COLO668 (cell line): Measurements from ENCODE around the gene USB1.

Experiments
- DNase-seq: peaks from one replicate; lab custom pipeline; 2025; ENCODE audit not compliant: unreplicated experiment; lab: John Stamatoyannopoulos, UW

The USB1 gene, protein sequence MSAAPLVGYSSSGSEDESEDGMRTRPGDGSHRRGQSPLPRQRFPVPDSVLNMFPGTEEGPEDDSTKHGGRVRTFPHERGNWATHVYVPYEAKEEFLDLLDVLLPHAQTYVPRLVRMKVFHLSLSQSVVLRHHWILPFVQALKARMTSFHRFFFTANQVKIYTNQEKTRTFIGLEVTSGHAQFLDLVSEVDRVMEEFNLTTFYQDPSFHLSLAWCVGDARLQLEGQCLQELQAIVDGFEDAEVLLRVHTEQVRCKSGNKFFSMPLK

GRCh38 chr16:58000706-58001676 is at the start of gene USB1:
Gene USB1, plus strand, starts transcription at chr16:58001407. Its CDS starts 77 bp downstream, at chr16:58001484.
- peak; percentile 89 for DNase-seq

GRCh38 chr16:57952909-57953308 is 48.3 kb upstream of the USB1 start:
- DNase-seq = no peak

DNA sequence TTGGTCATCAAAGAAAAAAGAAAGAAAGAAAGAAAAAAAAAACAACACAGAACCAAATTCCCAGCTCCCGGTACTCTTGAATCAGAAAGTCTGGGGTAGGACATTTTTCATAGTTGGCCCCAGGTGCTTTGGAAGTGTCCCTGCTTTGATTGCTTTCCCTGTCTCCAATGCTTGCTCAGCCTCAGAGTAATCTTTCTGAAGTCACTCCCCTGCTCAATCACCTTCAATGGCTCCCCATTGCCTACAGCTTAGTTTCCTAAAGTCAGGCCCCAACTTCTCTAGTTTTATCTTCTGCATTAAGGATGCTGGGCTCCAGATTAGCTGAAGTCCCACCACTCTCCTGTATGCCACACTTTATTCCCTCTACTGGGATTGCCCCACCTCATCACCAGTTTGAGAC is 47.4 kb upstream of the USB1 start:
- DNase-seq = no peak

DNA sequence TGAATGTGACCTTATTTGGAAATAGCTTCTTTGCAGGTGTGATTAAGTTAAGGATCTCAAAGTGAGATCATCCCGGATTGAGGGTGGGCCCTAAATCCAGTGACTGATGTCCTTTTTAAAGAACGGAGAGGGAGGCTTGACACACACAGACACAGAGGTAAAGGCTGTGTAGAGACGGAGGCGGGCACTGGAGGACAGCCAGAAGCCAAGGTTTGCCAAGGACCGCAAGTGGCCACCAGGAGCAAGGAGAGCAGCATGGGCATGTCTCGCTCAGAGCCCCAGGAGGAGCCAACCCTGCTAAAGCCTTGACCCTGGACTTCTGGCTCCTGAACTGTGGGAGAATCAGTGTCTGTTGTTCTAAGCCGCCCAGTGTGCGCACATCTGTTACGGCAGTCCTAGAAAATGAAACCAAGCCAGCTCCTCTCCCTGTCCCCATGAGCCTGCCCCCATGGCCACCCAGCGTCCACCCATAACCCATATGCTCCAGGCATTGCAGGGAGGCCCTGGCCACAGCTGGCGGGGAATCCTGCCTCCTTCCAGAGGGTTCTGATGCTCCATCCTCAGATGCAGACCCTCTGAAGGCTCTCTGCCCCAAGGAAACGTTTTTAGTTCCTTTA is 45.5 kb upstream of the USB1 start:
- DNase-seq = no peak

GRCh38 chr16:57956270-57956808 is 44.9 kb upstream of the USB1 start:
- DNase-seq = no peak

- no peak for DNase-seq
These were observed 44.1 kb upstream of the USB1 start for GRCh38 chr16:57956924-57957672.

DNA sequence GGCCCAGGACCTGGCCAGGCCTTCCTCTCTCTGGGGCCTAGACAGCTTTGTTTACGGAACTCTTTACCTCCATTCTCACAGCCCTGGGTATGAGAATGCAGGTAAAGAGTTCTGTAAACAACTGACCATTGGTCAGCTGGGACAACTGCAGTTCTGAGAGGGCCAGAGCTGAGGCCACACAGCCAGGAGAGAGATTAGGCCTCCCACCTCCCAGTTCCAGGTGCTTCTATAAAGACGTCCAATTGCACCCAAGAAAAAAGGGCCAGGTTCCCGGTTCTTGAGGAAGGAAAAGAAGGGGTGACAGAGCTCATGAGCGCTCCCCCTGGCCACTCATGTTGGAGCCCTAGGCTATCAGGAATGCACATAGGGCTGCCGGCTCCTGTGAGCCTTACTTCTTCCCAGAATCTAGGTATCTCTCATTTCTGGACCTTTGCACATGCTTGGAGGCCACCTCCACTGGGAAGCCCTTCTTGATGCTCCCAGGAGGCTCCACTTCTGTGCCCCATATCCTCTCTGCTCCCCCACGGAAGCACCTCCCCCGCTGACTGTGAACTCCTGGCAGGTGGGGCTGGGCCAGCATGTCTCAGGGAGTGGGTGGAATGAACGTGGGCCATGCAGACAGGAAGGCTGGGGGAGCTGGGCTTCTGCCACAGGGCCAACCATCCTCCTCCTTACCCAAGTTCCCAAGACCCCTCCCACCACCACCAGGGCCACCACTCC is 43.4 kb upstream of the USB1 start:
- DNase-seq = no peak

DNA sequence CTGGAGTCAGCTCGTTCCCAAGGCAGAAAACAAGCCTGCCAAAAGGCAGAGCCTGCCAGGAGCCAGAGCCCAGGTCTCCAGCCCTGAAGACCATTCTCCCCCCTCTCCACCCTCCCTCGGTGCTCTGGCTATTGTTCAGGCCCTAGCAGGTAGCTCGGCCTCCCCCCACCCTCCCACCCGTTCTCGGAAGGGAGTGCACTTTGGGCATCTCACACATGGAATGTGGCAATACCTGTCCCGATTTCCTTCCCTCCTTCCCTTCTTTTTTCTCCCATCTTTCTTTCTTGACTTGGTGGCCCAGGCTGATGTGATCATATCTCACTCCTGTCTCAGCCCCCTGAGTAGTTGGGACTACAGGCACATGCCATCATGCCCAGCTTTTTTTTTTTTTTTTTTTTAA is 42.7 kb upstream of the USB1 start:
- DNase-seq = no peak

GRCh38 chr16:57959121-57959520 is 42.1 kb upstream of the USB1 start:
- DNase-seq = no peak

- no peak for DNase-seq
These were observed 41.4 kb upstream of the USB1 start for GRCh38 chr16:57959804-57960203.

DNA sequence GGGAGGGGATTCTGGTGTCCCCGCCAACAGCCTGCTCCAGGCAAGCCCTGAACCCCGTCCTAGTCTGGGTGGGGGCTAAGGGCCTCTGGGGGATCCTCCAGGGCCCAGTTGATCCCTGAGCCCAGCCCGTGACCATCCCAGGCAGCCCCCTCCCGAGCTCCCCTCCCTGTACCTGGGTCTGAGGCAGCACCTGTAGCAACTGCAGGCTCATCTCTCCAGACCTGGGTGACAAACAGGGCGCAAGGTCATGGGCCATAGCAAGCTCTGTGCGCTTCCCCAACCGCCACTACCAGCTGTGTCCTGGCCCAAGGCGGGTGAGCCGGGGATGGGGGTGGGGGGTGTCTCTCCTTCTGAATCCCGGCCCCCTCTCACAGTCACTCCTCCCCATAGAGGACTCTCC is 40.9 kb upstream of the USB1 start:
- no peak for DNase-seq

DNA sequence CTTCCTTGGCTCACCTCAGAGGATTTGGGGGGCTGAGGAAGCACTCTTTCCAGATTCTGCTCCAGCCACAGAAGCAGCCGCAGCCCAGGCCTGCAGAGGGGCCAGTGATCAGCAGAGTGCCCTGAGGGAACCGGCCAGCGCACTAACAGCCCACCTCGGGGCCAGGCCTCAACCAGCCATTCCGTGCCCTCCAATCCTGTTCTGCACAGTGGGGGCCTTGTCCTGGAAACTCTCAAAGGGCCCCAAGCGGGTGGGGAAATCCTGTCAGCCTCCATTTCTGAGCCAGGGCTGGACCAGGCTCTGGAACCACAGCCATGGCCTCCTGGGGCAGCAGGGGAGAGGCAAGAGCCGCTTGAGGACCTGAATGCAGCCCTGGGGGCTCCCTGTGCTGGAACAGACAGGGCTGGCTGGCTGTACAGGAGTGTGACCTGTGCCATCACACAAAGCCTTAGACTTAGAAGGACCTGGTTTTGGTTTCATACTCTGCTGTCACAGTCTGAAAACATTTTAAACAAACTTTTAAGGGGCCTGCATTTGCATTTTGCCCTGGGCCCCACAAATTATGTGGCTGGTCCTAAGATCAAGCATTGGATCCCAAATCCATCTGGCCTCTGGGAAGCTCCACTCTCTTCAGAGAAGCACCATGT is 40.3 kb upstream of the USB1 start:
- DNase-seq = no peak

DNA sequence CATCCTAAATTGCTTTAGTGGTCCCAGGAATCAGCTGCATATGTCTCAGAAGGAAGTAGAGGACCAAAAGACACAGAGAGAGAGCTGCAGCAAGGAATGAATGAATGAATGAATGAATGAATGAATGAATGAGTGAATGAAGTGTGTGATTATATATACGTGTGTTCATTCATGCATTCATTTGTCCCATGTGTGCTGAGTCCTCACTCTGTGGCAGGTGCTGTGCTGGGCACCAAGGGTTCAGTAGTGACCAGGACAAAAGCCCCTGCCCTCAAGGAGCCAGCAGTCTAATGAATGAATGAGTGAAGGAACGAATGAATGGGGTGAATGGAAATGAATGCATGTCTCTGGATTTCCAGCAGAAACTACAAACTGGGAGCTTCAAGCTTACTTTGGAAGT is 39.7 kb upstream of the USB1 start:
- DNase-seq = no peak

DNA sequence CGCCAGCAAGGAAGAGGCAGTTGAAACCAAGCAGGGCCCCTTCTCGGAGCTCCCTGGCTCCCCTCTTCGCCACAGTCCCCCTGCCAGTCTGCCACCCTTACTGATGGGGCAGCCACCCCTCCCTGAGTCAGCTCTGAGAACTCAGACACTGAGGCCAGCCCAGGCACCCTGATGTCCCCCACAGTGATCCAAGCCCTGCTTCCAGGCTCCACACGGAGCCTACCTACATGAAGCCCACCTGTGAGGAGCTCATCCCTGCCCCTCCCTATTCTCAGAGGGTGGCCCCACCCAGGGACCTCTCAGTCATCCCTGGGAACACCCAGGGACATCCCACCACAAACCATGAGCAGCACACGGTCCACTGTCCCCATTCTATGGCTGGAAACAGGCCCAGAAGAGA is 39.2 kb upstream of the USB1 start:
- DNase-seq = no peak

- no peak for DNase-seq
These were observed 38.5 kb upstream of the USB1 start for GRCh38 chr16:57962756-57963155.

GRCh38 chr16:57964157-57964700 is 37.0 kb upstream of the USB1 start:
- DNase-seq = no peak

- no peak for DNase-seq
These were observed 34.9 kb upstream of the USB1 start for GRCh38 chr16:57966204-57966771.

DNA sequence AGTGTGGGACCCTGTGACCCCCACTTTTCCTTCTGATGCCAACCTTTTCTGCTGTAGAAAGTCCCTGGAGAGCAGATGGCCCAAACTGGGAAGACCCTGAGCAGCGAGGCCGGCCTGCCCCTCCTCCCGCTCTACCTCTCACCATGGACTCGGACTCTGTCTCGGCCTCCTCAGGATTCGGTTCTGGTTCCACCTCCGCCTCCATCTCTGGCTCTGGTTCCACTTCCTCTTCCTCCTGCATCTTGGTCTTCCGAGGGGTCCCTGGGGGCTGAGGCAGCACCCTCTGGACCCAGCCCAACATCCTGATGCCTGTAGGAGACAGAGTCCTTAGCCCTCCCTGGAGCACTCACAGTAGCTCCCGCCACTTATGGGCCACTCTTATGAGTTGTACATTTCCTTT is 34.2 kb upstream of the USB1 start:
- no peak for DNase-seq

DNA sequence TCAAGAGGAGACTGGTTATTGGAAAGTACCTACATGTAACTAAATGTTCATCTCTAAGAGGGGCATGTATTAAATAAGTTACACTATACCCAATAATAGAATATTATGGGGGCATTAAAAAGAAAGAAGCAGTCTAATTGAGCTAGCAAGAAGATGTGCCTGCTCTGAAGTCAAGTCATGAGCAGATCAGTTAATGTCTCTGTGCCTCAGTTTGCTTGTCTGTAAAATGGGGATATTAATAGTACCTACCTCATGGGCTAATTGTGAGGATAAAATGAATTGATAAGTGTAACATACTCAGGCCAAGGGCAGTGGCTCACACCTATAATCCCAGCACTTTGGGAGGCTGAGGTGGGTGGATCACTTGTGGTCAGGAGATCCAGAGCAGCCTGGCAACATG is 33.3 kb upstream of the USB1 start:
- no peak for DNase-seq
